GM19468 (cell line): ENCODE data around the gene SLC7A7.
"Not testable (repeated sequence)": the region's sequence is repeated elsewhere in the genome, so short reads cannot be mapped to it uniquely, and the experiment has no call there.

Experiments
- ATAC-seq: cut with Tn5 transposase; IDR thresholded peaks from one replicate; pipeline ENCODE4 v1.9.1; 2021; ENCODE audit warnings: mild to moderate bottlenecking, moderate library complexity, moderate number of reproducible peaks; ENCODE audit not compliant: unreplicated experiment; ENCODE audit errors: extremely low read depth

SLC7A7 gene

GRCh38 chr14:22844221-22845102 lies 29.2 kb upstream of the SLC7A7 start:
- no peak for ATAC-seq

DNA sequence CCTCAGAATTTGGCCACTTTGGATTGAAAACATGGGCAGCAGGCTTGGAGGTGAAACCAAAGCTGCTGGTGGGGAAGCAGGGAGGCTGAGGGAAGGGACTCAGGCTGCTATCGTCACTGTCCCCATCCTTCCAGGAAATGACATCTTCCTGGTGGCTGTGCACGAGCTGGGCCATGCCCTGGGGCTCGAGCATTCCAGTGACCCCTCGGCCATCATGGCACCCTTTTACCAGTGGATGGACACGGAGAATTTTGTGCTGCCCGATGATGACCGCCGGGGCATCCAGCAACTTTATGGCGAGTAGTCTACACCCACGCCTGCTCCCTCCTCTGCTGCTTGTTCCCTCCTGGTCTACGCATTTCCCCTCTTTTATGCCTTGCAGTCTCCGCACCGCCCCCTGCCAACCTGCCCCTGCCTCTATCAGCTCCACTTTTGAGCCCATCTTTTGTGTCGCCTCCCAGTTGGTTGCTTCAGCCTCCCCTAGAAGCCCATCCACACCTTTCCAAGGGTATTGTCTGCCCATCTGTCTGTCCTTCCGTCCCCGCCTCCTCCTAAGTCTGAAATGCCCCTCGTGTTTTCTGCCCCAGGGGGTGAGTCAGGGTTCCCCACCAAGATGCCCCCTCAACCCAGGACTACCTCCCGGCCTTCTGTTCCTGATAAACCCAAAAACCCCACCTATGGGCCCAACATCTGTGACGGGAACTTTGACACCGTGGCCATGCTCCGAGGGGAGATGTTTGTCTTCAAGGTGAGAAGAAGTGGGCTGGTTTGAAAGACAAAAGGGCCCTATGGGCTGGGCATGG lies 28.1 kb upstream of the SLC7A7 start:
- ATAC-seq, result no peak

DNA sequence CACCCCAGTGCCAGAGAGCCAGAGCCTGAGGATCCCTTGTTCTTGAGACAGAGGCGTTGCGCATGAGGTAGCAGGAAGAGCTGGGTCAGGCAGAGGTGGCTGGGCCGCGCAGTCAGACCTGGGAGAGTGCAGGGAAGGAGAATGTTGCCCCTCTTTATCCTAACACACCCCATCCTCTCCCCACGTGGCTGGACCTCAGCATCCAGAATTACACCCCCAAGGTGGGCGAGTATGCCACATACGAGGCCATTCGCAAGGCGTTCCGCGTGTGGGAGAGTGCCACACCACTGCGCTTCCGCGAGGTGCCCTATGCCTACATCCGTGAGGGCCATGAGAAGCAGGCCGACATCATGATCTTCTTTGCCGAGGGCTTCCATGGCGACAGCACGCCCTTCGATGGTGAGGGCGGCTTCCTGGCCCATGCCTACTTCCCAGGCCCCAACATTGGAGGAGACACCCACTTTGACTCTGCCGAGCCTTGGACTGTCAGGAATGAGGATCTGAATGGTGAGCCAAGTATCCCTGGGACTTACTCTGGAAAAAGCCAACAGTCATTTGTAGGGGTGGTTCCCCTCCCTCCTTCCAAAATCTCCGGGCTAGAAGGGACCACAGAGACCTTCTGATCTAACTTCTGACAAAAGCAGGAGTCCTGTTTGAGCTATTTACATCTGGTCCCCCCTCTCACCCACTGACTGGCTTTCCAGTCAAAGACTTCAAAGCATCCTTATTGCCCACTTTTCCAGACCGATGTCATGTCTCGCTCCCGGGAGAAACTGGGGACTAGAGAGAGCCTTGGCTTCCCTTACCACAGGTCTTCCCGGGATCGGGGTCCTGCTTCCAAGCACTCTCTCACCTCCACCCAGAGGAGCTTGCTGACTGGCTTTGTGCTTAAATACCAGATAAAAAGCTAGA lies 27.2 kb upstream of the SLC7A7 start:
- no peak for ATAC-seq

- no peak for ATAC-seq
Observed at GRCh38 chr14:22841769-22842168, 26.5 kb upstream of the SLC7A7 start.

DNA sequence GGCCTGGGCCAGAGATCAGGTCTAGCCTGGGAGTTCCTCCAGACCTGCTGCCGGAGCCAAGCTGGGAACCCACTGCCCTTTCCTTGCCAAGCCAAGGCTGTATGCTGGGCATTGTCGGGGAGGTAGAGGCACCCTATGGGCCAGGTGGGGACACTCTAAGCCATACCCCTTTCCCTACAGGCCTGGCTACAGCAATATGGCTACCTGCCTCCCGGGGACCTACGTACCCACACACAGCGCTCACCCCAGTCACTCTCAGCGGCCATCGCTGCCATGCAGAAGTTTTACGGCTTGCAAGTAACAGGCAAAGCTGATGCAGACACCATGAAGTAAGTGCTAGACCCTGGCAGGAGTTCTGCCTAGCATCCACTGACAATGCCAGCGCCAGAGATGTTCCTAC lies 26.1 kb upstream of the SLC7A7 start:
- no peak for ATAC-seq

DNA sequence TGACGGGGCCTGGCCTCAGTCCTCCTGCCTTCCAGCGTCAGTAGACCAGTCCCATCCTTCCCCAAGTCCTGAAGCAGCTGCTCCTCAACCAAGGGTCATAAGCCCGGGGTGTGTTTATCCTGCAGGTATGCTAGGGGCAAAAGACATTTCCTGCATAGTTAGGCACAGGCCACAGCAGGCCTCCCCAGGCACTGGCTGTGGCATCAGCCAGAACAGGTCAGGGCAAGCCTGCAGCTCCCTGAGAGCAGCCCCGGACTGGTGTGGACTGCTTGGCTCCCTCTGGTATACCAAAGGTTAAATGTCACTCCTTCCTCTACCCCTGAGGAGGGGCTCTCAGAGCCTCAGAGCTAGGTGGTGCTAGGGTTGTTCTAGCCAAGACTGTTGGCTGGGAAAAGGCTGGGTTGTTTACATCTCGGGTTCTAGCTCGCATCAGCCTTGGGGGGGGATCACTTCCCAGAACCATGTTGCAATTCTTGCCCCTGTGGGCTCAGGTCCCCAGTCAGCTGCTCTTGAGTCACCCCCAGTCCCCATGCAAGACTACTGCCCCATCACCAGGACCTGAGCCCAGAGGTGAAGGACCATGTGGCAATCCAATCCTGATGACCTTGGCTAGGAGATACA lies 24.0 kb upstream of the SLC7A7 start:
- no peak for ATAC-seq

- no peak for ATAC-seq
Observed at GRCh38 chr14:22838631-22839041, 23.4 kb upstream of the SLC7A7 start.

- no peak for ATAC-seq
Observed at GRCh38 chr14:22837750-22838538, 22.7 kb upstream of the SLC7A7 start.

DNA sequence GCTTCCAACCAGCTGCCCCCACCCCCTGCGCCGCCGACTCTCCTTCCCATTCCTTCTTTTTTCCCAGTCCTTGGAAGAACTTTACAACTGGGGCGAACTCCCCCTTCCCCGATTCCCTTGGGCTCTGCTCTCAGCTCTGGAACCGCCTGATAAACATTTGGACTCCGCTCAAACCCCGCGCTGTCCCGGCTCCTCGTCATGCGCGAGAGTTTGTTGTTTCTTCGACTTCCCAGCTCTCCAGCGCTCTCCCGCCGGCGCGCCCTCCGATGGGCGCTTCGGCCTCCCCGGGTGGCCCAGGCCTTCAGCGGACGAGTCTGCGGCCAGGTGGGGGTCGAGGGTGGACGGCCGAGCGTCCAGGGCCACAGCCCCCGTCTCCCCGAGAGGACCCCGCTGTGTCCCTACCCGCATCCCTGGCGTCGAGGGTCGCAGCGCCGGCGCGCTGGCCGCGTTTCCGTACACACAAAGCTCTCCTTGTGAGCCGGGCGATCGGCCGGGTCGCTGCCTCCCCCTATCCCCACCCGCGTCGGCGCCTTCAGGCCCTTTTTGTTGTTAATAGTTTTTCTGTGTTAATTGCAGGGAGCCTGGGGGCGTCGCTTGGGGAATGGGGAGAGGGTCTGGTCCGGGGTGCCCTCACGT lies 22.0 kb upstream of the SLC7A7 start:
- no peak for ATAC-seq

GRCh38 chr14:22836301-22837113 lies 21.3 kb upstream of the SLC7A7 start, which contains the start of gene MMP14:
Gene MMP14 (plus strand): TSS chr14:22836585. CDS start chr14:22836818, 233 bp downstream.
- no peak for ATAC-seq

- ATAC-seq, result no peak
Observed at GRCh38 chr14:22835505-22835904, 20.3 kb upstream of the SLC7A7 start.

DNA sequence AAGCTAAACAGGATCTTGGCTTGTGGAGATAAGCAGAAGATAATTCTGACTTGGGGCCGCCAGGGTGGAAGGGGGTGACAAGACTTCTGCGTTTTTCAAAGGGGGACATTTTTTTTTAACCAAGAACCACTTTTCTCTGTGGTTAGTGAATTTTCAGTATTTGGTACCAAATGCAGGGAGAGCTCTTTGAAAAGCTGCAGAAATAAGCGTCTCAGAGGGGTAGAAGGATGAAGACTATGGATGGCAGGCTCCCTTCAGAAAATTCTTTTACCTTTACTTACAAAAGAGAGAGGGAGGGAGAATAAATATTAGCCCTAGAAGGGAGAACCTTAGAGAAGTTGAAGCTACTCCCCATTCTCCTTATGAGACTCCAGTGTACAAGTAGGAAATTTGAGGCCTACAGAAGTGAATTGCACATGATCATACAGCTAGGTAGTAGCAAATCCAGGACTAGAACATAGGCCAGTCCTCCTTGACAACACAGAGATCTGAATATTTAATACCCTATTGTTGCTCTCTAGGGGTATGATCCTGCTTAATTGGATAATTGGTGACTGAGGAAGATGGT lies 15.3 kb upstream of the SLC7A7 start:
- no peak for ATAC-seq

DNA sequence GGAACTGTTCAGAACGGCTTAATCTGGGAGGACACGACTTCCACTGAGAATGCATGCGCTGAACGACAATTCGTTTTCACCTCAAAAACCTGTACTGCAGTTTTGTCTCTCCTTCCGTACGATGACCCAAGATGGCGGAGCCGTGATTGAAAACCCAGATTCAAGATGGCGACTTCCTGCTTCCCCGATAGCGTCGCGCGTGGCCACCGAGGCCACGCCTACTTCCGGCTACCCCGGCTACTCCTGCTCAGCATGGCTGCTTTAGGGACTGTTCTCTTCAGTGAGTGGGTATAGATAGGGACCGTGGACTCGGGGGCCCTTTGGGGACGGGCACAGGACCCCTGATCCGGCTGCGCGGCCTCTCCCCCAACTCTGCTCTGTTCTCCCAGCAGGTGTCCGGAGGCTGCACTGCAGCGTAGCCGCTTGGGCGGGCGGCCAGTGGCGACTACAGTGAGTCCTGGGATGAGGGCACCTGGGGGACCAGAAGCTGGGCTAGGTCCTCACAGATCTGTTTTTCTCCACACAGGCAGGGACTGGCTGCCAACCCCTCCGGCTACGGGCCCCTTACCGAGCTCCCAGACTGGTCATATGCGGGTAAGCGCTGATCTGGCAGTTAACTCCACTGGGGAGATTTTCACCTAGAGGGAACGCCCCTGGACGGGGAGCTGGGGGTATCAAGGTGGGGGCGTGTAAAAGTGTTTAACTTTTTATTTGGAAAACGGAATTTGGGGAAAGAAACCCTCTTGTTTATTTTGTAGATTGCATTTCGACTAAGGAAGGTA lies 14.6 kb upstream of the SLC7A7 start, which contains the start of gene MRPL52:
Gene MRPL52, plus strand, starts transcription at position 227 of the 782 bp plus-strand sequence. Its CDS starts 26 bp downstream, at position 253.
- ATAC-seq, result peak; percentile 83

DNA sequence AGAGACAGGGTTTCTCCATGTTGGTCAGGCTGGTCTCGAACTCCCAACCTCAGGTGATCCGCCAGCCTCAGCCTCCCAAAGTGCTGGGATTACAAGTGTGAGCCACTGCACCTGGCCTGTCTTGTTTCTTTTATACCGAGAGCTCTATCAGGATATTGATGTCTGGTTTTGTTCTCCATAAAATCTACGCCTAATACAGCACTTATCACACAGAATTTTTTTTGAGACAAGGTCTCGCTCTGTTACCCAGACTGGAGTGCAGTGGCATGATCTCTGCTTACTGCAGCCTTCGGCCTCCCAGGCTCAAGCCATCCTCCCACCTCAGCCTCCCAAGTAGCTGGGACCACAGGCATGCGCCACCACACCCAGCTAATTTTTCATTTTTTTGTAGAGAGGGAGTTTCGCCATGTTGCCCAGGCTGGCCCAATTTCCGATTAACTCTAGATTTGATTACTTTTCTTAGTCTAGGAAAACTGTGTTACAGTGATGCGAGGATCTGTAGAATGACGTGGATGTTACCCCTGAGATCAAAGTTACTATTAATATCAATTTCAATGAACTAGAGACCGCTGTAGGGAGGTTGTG lies 13.9 kb upstream of the SLC7A7 start:
- not testable (repeated sequence) for ATAC-seq

GRCh38 chr14:22824711-22825359 lies 9.6 kb upstream of the SLC7A7 start:
- no peak for ATAC-seq
